HL-60 (cell line): Measurements from ENCODE around the gene COIL.

Experiments used
- GABPA ChIP-seq: IDR thresholded peaks from 2 replicates; pipeline ENCODE4 v1.6.1; 2012; ENCODE audit warnings: low read depth
- POLR2AphosphoS5 ChIP-seq: IDR thresholded peaks from 2 replicates; pipeline ENCODE4 v1.6.1; 2012; ENCODE audit warnings: low read depth
- REST ChIP-seq: IDR thresholded peaks from 2 replicates; pipeline ENCODE4 v1.6.1; 2012; ENCODE audit warnings: low read depth; ENCODE audit not compliant: insufficient replicate concordance
- SPI1 ChIP-seq: IDR thresholded peaks from 2 replicates; pipeline ENCODE4 v1.6.1; 2012; ENCODE audit warnings: low read depth, mild to moderate bottlenecking, borderline replicate concordance
- TF ChIP-seq, protein P1 (sequence below): IDR thresholded peaks from one replicate; pipeline ENCODE4 v1.5.1; 2011; ENCODE audit warnings: low read length, control low read depth, inconsistent platforms; ENCODE audit not compliant: insufficient read depth

DNA sequence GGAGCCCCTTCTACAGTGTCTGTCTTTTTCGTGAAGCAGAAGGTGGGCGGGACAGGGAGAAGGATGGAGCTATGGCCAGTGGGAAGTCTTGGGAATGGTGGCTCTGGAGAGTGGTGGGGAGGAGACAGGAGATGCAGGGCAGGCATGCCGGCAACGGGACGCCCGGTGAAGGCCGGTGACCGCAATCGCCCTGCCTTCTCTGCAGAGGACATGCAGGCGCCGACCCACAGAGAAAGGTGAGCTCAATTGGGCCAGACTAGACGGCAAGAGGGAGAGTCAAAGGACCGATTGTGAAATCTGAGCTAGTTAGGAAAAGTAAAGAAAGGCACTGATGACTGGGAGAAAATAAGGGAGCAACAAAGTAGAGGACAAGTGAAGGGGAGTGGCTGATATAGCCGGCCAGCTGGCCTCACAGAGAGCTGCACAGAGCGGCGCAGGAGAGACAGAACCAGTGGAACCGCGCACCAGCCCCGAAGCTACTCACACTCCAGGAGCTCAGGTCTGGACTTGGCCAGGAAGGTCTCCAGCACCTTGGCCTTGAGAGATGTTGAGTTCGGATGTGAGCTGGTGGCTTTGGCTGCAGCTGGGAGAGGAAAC lies 65.9 kb downstream of the COIL start:
- TF ChIP-seq, protein P1, sequence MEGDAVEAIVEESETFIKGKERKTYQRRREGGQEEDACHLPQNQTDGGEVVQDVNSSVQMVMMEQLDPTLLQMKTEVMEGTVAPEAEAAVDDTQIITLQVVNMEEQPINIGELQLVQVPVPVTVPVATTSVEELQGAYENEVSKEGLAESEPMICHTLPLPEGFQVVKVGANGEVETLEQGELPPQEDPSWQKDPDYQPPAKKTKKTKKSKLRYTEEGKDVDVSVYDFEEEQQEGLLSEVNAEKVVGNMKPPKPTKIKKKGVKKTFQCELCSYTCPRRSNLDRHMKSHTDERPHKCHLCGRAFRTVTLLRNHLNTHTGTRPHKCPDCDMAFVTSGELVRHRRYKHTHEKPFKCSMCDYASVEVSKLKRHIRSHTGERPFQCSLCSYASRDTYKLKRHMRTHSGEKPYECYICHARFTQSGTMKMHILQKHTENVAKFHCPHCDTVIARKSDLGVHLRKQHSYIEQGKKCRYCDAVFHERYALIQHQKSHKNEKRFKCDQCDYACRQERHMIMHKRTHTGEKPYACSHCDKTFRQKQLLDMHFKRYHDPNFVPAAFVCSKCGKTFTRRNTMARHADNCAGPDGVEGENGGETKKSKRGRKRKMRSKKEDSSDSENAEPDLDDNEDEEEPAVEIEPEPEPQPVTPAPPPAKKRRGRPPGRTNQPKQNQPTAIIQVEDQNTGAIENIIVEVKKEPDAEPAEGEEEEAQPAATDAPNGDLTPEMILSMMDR, result no peak
- TF ChIP-seq REST (no peak), GABPA (no peak), POLR2AphosphoS5 (no peak), SPI1 (no peak)
